Endothelial cell (in vitro differentiated cells): ENCODE data around the gene TNS3. TPM values are rescaled to one million over a fixed set of nuclear protein-coding genes. Genes with fewer than 3 reads are reported as not detected.

Experiments used
- DNase-seq: peaks from one replicate; pipeline ENCODE4 v3.0.0; 2021; ENCODE audit warnings: low spot score
- H3K27ac Mint-ChIP-seq: one replicate; pipeline ENCODE4 v1.8.0; 2021; ENCODE audit warnings: mixed read lengths, inconsistent platforms; ENCODE audit not compliant: unreplicated experiment
- H3K27me3 Mint-ChIP-seq: one replicate; pipeline ENCODE4 v1.8.0; 2021; ENCODE audit warnings: mild to moderate bottlenecking, moderate library complexity, mixed read lengths, inconsistent platforms; ENCODE audit not compliant: unreplicated experiment
- H3K36me3 Mint-ChIP-seq: one replicate; pipeline ENCODE4 v1.8.0; 2021; ENCODE audit warnings: mild to moderate bottlenecking, low read depth, mixed read lengths, inconsistent platforms; ENCODE audit not compliant: unreplicated experiment
- H3K4me1 Mint-ChIP-seq: one replicate; pipeline ENCODE4 v1.8.0; 2021; ENCODE audit warnings: mild to moderate bottlenecking, mixed read lengths, inconsistent platforms; ENCODE audit not compliant: unreplicated experiment
- H3K4me3 Mint-ChIP-seq: one replicate; pipeline ENCODE4 v1.8.0; 2021; ENCODE audit warnings: mild to moderate bottlenecking, mixed read lengths, inconsistent platforms; ENCODE audit not compliant: unreplicated experiment
- H3K9me3 Mint-ChIP-seq: one replicate; pipeline ENCODE4 v1.8.0; 2021; ENCODE audit warnings: mixed read lengths, inconsistent platforms; ENCODE audit not compliant: unreplicated experiment
- CTCF ChIP-seq: fragments of 200-600 bp; sonication (generic); IDR thresholded peaks from one replicate; pipeline ENCODE4 v1.5.0; 2021; ENCODE audit warnings: antibody characterized with exemption; ENCODE audit not compliant: unreplicated experiment
- total RNA-seq: library from RNA; stranded (reverse); fragmentation: NEBNext Ultra II Directional; extraction: Animal tissue kit (Norgen Biotek cat#: 25700); gene quantifications from one replicate; pipeline ENCODE4 v1.2.1, GENCODE V29; 2021; ENCODE audit not compliant: unreplicated experiment

The TNS3 gene
- total RNA-seq, 1 donor from 2014 or later, result 7.5 TPM

- no peaks in the 10 kb centered on the region for H3K4me1 Mint-ChIP-seq
These were observed 201.4 kb downstream of the TNS3 start for GRCh38 chr7:47380325-47381133.

GRCh38 chr7:47379629-47380324, 202.1 kb downstream of the TNS3 start:
- H3K27me3 Mint-ChIP-seq, result peaks cover 3% of the 10 kb centered on the region
- TF ChIP-seq CTCF, result no peak
- H3K9me3 Mint-ChIP-seq, result no peaks in the 10 kb centered on the region
- H3K4me1 Mint-ChIP-seq, result no peaks in the 10 kb centered on the region
- no peaks in the 10 kb centered on the region for H3K36me3 Mint-ChIP-seq
- no peak overlapping the region for H3K4me3 Mint-ChIP-seq
- no peak for DNase-seq
- no peak overlapping the region for H3K27ac Mint-ChIP-seq

More at GRCh38 chr7:47380325-47381133, 201.4 kb downstream of the TNS3 start:
- DNase-seq, result no peak
- Mint-ChIP-seq H3K4me3 (no peak overlapping the region), H3K27ac (no peak overlapping the region), H3K9me3 (no peaks in the 10 kb centered on the region), H3K36me3 (no peaks in the 10 kb centered on the region), H3K27me3 (peaks cover 4% of the 10 kb centered on the region)
- TF ChIP-seq CTCF, result no peak

- H3K4me1 Mint-ChIP-seq, result no peaks in the 10 kb centered on the region
These were observed 203.0 kb downstream of the TNS3 start for GRCh38 chr7:47378728-47379395.

GRCh38 chr7:47377741-47378140, 204.2 kb downstream of the TNS3 start:
- Mint-ChIP-seq H3K9me3 (no peaks in the 10 kb centered on the region), H3K4me3 (no peak overlapping the region), H3K36me3 (no peaks in the 10 kb centered on the region), H3K27me3 (peaks cover 2% of the 10 kb centered on the region), H3K27ac (no peak overlapping the region), H3K4me1 (no peaks in the 10 kb centered on the region)
- DNase-seq, result no peak
- TF ChIP-seq CTCF, result no peak

More at GRCh38 chr7:47378728-47379395, 203.0 kb downstream of the TNS3 start:
- no peak for DNase-seq
- Mint-ChIP-seq H3K27ac (no peak overlapping the region), H3K36me3 (no peaks in the 10 kb centered on the region), H3K27me3 (peaks cover 3% of the 10 kb centered on the region), H3K9me3 (no peaks in the 10 kb centered on the region), H3K4me3 (no peak overlapping the region)
- TF ChIP-seq CTCF, result no peak
